ENCODE results near the gene APP.
A peak's percentile ranks its signal among the peaks of the same experiment; 100 is the strongest.

APP gene

DNA sequence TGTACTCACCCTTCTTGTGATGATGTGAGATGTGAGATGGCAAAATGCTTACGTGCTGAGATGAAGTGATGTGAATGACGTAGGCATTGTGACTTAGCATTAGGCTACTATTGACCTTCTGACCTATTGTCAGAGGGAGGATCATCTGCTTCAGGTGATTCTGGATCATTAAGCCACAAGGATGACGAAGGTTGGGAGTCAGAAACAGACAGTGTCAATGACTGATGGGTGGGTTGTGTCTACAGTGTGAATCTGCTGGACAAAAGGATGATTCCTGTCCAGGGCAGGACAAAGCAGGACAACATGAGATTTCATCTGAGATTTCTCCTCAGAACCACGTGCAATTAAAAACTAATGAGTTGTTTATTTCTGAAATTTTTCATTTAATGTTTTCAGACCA is 306.8 kb downstream of the APP start:
- no peak for DNase-seq (ENCODE audit: low read depth)
- TF ChIP-seq, protein P1, sequence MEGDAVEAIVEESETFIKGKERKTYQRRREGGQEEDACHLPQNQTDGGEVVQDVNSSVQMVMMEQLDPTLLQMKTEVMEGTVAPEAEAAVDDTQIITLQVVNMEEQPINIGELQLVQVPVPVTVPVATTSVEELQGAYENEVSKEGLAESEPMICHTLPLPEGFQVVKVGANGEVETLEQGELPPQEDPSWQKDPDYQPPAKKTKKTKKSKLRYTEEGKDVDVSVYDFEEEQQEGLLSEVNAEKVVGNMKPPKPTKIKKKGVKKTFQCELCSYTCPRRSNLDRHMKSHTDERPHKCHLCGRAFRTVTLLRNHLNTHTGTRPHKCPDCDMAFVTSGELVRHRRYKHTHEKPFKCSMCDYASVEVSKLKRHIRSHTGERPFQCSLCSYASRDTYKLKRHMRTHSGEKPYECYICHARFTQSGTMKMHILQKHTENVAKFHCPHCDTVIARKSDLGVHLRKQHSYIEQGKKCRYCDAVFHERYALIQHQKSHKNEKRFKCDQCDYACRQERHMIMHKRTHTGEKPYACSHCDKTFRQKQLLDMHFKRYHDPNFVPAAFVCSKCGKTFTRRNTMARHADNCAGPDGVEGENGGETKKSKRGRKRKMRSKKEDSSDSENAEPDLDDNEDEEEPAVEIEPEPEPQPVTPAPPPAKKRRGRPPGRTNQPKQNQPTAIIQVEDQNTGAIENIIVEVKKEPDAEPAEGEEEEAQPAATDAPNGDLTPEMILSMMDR (conservative IDR thresholded peaks at IDR 0.05; ENCODE audit: low read depth, low read length): no peak

GRCh38 chr21:25863031-25863430 is 307.5 kb downstream of the APP start:
- TF ChIP-seq, protein P1 (conservative IDR thresholded peaks at IDR 0.05; ENCODE audit: low read depth, low read length): no peak
- DNase-seq (ENCODE audit: low read depth): no peak
- H3K4me3 ChIP-seq (ENCODE audit: low read depth, low read length): no peak overlapping the region

More for the DNA sequence above, 306.8 kb downstream of the APP start:
- no peak overlapping the region for H3K4me3 ChIP-seq (ENCODE audit: low read depth, low read length)

GRCh38 chr21:25862596-25862995 is 308.0 kb downstream of the APP start:
- peak; percentile 71 for DNase-seq (ENCODE audit: low read depth)
- no peak overlapping the region for H3K4me3 ChIP-seq (ENCODE audit: low read depth, low read length)
- TF ChIP-seq, protein P1 (conservative IDR thresholded peaks at IDR 0.05; ENCODE audit: low read depth, low read length): peak; percentile 85

- TF ChIP-seq, protein P1 (conservative IDR thresholded peaks at IDR 0.05; ENCODE audit: low read depth, low read length): no peak
- DNase-seq (ENCODE audit: low read depth): no peak
- no peak overlapping the region for H3K4me3 ChIP-seq (ENCODE audit: low read depth, low read length)
Observed at GRCh38 chr21:25862112-25862511, 308.5 kb downstream of the APP start.

- H3K4me3 ChIP-seq (ENCODE audit: low read depth, low read length): no peak overlapping the region
- TF ChIP-seq, protein P1 (conservative IDR thresholded peaks at IDR 0.05; ENCODE audit: low read depth, low read length): no peak
- DNase-seq (ENCODE audit: low read depth): no peak
Observed at GRCh38 chr21:25859235-25859929, 311.2 kb downstream of the APP start.

GRCh38 chr21:25858325-25858724 is 312.2 kb downstream of the APP start:
- TF ChIP-seq, protein P1 (conservative IDR thresholded peaks at IDR 0.05; ENCODE audit: low read depth, low read length): no peak
- no peak overlapping the region for H3K4me3 ChIP-seq (ENCODE audit: low read depth, low read length)
- DNase-seq (ENCODE audit: low read depth): no peak

Measured in choroid plexus epithelial cell (primary cell).